Measurements from ENCODE around the gene PIK3AP1. TPM values are rescaled to one million over a fixed set of nuclear protein-coding genes. Genes with fewer than 3 reads are reported as not detected.

Gene PIK3AP1
- polyA plus RNA-seq, 1 of the 3 experiments (the other 2 are of a cell fraction) = 0.07 TPM

DNA sequence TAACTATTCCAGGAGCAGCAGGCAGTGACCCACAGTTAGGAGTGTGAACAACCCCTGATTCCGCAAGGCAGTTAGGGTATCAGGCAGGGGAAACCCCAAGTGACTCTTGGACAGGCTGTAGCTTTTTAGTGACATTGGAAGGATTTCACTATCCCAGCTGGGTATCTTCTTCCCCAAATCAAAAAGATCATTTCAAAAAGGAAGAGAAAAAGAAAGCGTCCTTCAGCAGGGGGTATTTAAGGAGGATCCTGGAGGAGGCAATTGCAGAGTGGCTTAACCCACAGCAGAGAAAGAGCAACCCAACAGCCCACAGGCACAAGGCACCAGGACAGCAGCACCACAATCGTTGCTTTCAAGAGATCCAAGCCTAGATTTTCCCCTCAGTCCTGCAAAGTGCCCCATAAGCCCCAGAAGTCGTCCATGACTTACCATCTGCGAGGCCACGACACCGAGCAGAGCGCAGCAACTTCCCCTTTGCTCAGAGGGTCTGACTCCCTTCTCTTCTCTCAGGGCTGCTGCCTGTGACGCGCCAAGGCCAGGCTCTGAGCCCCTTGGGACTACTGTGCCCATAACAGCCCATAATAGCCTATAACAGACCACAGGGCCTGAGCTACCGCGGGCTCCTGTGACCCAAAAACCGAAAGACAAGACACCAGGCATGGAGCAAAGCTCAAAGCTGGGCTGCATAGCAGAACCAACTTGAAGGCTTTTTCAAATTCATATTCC lies 19.8 kb downstream of the PIK3AP1 start:
- no peak overlapping the region for H3K27ac ChIP-seq (ENCODE audit: low read depth in 2 of 2, low read length in 1 of 2)
- H3K79me2 ChIP-seq (ENCODE audit: insufficient read depth) = no peaks in the 10 kb centered on the region
- TF ChIP-seq, protein P1, sequence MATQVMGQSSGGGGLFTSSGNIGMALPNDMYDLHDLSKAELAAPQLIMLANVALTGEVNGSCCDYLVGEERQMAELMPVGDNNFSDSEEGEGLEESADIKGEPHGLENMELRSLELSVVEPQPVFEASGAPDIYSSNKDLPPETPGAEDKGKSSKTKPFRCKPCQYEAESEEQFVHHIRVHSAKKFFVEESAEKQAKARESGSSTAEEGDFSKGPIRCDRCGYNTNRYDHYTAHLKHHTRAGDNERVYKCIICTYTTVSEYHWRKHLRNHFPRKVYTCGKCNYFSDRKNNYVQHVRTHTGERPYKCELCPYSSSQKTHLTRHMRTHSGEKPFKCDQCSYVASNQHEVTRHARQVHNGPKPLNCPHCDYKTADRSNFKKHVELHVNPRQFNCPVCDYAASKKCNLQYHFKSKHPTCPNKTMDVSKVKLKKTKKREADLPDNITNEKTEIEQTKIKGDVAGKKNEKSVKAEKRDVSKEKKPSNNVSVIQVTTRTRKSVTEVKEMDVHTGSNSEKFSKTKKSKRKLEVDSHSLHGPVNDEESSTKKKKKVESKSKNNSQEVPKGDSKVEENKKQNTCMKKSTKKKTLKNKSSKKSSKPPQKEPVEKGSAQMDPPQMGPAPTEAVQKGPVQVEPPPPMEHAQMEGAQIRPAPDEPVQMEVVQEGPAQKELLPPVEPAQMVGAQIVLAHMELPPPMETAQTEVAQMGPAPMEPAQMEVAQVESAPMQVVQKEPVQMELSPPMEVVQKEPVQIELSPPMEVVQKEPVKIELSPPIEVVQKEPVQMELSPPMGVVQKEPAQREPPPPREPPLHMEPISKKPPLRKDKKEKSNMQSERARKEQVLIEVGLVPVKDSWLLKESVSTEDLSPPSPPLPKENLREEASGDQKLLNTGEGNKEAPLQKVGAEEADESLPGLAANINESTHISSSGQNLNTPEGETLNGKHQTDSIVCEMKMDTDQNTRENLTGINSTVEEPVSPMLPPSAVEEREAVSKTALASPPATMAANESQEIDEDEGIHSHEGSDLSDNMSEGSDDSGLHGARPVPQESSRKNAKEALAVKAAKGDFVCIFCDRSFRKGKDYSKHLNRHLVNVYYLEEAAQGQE (IDR thresholded peaks at IDR 0.05; ENCODE audit: low read depth, low read length) = no peak
- TF ChIP-seq RXRA (IDR thresholded peaks at IDR 0.05; ENCODE audit: borderline replicate concordance, low read depth) = no peak
- no peak for TF ChIP-seq CHD2 (IDR thresholded peaks at IDR 0.05; ENCODE audit: low read length, partially characterized antibody)
- no peak for TF ChIP-seq EP300 (IDR thresholded peaks at IDR 0.05; ENCODE audit: borderline replicate concordance in 1 of 2, low read depth in 1 of 2, low read length in 1 of 2)
- TF ChIP-seq RAD21 (IDR thresholded peaks at IDR 0.05; ENCODE audit: low read length) = no peak
- TF ChIP-seq GABPA (IDR thresholded peaks at IDR 0.05; ENCODE audit: low read depth) = no peak
- TF ChIP-seq YY1 (IDR thresholded peaks at IDR 0.05; ENCODE audit: low read depth) = no peak
- TF ChIP-seq, protein P2, sequence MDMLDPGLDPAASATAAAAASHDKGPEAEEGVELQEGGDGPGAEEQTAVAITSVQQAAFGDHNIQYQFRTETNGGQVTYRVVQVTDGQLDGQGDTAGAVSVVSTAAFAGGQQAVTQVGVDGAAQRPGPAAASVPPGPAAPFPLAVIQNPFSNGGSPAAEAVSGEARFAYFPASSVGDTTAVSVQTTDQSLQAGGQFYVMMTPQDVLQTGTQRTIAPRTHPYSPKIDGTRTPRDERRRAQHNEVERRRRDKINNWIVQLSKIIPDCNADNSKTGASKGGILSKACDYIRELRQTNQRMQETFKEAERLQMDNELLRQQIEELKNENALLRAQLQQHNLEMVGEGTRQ (IDR thresholded peaks at IDR 0.05; ENCODE audit: borderline replicate concordance, low read depth, low read length) = no peak
- H4K20me1 ChIP-seq (ENCODE audit: insufficient read depth) = no peaks in the 10 kb centered on the region
- no peaks in the 10 kb centered on the region for H3K36me3 ChIP-seq (replicated peaks in 1 of 2; ENCODE audit: control insufficient read depth in 1 of 2, insufficient read depth in 2 of 2, low read length in 1 of 2)
- no peaks in the 10 kb centered on the region for H3K27me3 ChIP-seq (ENCODE audit: insufficient read depth)
- H3K9me2 ChIP-seq = no peaks in the 10 kb centered on the region
- H3K4me1 ChIP-seq (ENCODE audit: control insufficient read depth in 1 of 2, insufficient read depth in 2 of 2, low read depth in 1 of 2, low read length in 1 of 2) = no peaks in the 10 kb centered on the region
- H2AFZ ChIP-seq (ENCODE audit: low read depth) = no peak overlapping the region
- ChIA-PET CTCF (interaction anchor here (1.1 to 1.5 kb wide), 2 partner anchors 13 to 59 kb away, joined by 3 read pairs; no protein-coding TSS in a partner anchor), POLR2A (no interaction called here)
- no peaks in the 10 kb centered on the region for H3K9me3 ChIP-seq
- H3K4me3 ChIP-seq (ENCODE audit: low read depth in 2 of 2, low read length in 1 of 2) = no peak overlapping the region
- no peaks in the 10 kb centered on the region for H3F3A ChIP-seq (replicated peaks; ENCODE audit: insufficient read depth)
- DNase-seq = no peak
- 74% methylated on average over 13 of the region's 13 CpGs for WGBS (ENCODE audit: low lambda C conversion rate)
- H3K9ac ChIP-seq = no peak overlapping the region
- no peak overlapping the region for H3K4me2 ChIP-seq

DNA sequence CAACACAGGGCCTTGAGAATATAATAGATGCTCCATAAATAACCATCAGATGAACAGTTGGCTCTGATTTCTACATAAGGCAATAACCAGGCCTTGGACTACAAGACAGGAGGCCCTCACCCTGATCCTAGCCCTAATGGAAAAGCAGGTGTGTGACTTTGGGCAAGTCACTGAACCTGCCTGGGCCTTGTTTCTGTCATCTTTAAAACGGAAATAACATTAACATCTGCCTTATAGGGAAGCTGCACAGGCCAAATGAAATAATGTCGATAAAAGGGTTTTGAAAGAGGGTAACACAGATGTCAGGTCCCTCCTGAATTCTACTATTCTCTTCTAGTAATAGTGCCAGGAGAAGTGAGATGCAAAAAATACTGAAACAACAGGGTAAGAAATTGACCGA lies 20.7 kb downstream of the PIK3AP1 start:
- no peaks in the 10 kb centered on the region for H3K36me3 ChIP-seq (replicated peaks in 1 of 2; ENCODE audit: control insufficient read depth in 1 of 2, insufficient read depth in 2 of 2, low read length in 1 of 2)
- ChIA-PET CTCF (interaction anchor here (1.5 kb wide), 1 partner anchor 14 kb away, joined by 3 read pairs; no protein-coding TSS in a partner anchor), POLR2A (no interaction called here)
- H3K4me1 ChIP-seq (ENCODE audit: control insufficient read depth in 1 of 2, insufficient read depth in 2 of 2, low read depth in 1 of 2, low read length in 1 of 2) = no peaks in the 10 kb centered on the region
- no peaks in the 10 kb centered on the region for H3K9me2 ChIP-seq
- no peaks in the 10 kb centered on the region for H4K20me1 ChIP-seq (ENCODE audit: insufficient read depth)
- no peaks in the 10 kb centered on the region for H3K79me2 ChIP-seq (ENCODE audit: insufficient read depth)
- H3K9ac ChIP-seq = no peak overlapping the region
- WGBS (ENCODE audit: low lambda C conversion rate) = 56% methylated on average over 3 of the region's 3 CpGs
- H3F3A ChIP-seq (replicated peaks; ENCODE audit: insufficient read depth) = no peaks in the 10 kb centered on the region
- no peak overlapping the region for H3K4me2 ChIP-seq
- H3K27me3 ChIP-seq (ENCODE audit: insufficient read depth) = no peaks in the 10 kb centered on the region
- no peaks in the 10 kb centered on the region for H3K9me3 ChIP-seq
- no peak for TF ChIP-seq SIN3A (IDR thresholded peaks at IDR 0.05; ENCODE audit: borderline replicate concordance, low read depth, low read length)
- no peak for TF ChIP-seq CHD2 (IDR thresholded peaks at IDR 0.05; ENCODE audit: low read length, partially characterized antibody)
- TF ChIP-seq, protein P1 (IDR thresholded peaks at IDR 0.05; ENCODE audit: low read depth, low read length) = no peak
- TF ChIP-seq RXRA (IDR thresholded peaks at IDR 0.05; ENCODE audit: borderline replicate concordance, low read depth) = no peak
- TF ChIP-seq YY1 (IDR thresholded peaks at IDR 0.05; ENCODE audit: low read depth) = no peak
- no peak for TF ChIP-seq POLR2AphosphoS5 (IDR thresholded peaks at IDR 0.05; ENCODE audit: low read depth, low read length)
- TF ChIP-seq, protein P3, sequence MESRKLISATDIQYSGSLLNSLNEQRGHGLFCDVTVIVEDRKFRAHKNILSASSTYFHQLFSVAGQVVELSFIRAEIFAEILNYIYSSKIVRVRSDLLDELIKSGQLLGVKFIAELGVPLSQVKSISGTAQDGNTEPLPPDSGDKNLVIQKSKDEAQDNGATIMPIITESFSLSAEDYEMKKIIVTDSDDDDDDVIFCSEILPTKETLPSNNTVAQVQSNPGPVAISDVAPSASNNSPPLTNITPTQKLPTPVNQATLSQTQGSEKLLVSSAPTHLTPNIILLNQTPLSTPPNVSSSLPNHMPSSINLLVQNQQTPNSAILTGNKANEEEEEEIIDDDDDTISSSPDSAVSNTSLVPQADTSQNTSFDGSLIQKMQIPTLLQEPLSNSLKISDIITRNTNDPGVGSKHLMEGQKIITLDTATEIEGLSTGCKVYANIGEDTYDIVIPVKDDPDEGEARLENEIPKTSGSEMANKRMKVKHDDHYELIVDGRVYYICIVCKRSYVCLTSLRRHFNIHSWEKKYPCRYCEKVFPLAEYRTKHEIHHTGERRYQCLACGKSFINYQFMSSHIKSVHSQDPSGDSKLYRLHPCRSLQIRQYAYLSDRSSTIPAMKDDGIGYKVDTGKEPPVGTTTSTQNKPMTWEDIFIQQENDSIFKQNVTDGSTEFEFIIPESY (IDR thresholded peaks at IDR 0.05; ENCODE audit: borderline replicate concordance, low read depth) = no peak
- H3K4me3 ChIP-seq (ENCODE audit: low read depth in 2 of 2, low read length in 1 of 2) = no peak overlapping the region
- DNase-seq = no peak
- no peak overlapping the region for H3K27ac ChIP-seq (ENCODE audit: low read depth in 2 of 2, low read length in 1 of 2)
- H2AFZ ChIP-seq (ENCODE audit: low read depth) = no peak overlapping the region
